HUES6 (cell line): Measurements from ENCODE around the gene KCNJ6.

ENCODE experiments used
- H3K27ac ChIP-seq: 2 replicates; pipeline ENCODE4 v1.7.0; 2013; ENCODE audit warnings: low read depth, mild to moderate bottlenecking, low read length, inconsistent platforms
- H3K27me3 ChIP-seq: 2 replicates; pipeline ENCODE4 v1.6.1; 2013; ENCODE audit warnings: low read length; ENCODE audit not compliant: control insufficient read depth, insufficient read depth
- H3K36me3 ChIP-seq: 2 replicates; pipeline ENCODE4 v1.6.1; 2013; ENCODE audit warnings: low read length; ENCODE audit not compliant: control insufficient read depth, insufficient read depth
- H3K4me1 ChIP-seq: 2 replicates; pipeline ENCODE4 v1.6.1; 2013; ENCODE audit warnings: low read length; ENCODE audit not compliant: control insufficient read depth, insufficient read depth
- H3K4me3 ChIP-seq: 2 replicates; pipeline ENCODE4 v1.5.1; 2013; ENCODE audit warnings: low read depth, low read length
- H3K9ac ChIP-seq: one replicate; pipeline ENCODE4 v1.6.1; 2013; ENCODE audit warnings: mild to moderate bottlenecking, low read length
- H3K9me3 ChIP-seq: 2 replicates; pipeline ENCODE4 v1.6.1; 2013; ENCODE audit warnings: low read depth, low read length; ENCODE audit not compliant: control insufficient read depth, insufficient read depth

The KCNJ6 gene

GRCh38 chr21:37682966-37683365, 233.3 kb downstream of the KCNJ6 start:
- H3K4me3 ChIP-seq, result no peak overlapping the region
- no peaks in the 10 kb centered on the region for H3K36me3 ChIP-seq
- H3K9me3 ChIP-seq, result peaks cover 23% of the 10 kb centered on the region
- H3K9ac ChIP-seq, result no peak overlapping the region
- no peaks in the 10 kb centered on the region for H3K27me3 ChIP-seq
- no peak overlapping the region for H3K27ac ChIP-seq
- H3K4me1 ChIP-seq, result peaks cover 12% of the 10 kb centered on the region

GRCh38 chr21:37677006-37677405, 239.3 kb downstream of the KCNJ6 start:
- Histone ChIP-seq H3K36me3 (no peaks in the 10 kb centered on the region), H3K4me3 (no peak overlapping the region), H3K27ac (no peak overlapping the region), H3K9ac (no peak overlapping the region), H3K4me1 (peaks cover 15% of the 10 kb centered on the region; the same call in 1 of the 2 replicates), H3K9me3 (peaks cover 12% of the 10 kb centered on the region), H3K27me3 (peaks cover 22% of the 10 kb centered on the region)

GRCh38 chr21:37675202-37675801, 241.0 kb downstream of the KCNJ6 start:
- Histone ChIP-seq H3K9me3 (peaks cover 12% of the 10 kb centered on the region), H3K27ac (no peak overlapping the region), H3K9ac (no peak overlapping the region), H3K4me3 (peak overlapping the region; percentile 45), H3K36me3 (no peaks in the 10 kb centered on the region), H3K4me1 (peaks cover 24% of the 10 kb centered on the region; the same call in 1 of the 2 replicates), H3K27me3 (peaks cover 22% of the 10 kb centered on the region)

- peaks cover 22% of the 10 kb centered on the region for H3K27me3 ChIP-seq
- peaks cover 6% of the 10 kb centered on the region; the same call in 1 of the 2 replicates for H3K9me3 ChIP-seq
- H3K4me3 ChIP-seq, result no peak overlapping the region
- peaks cover 37% of the 10 kb centered on the region for H3K4me1 ChIP-seq
- H3K27ac ChIP-seq, result no peak overlapping the region
- no peak overlapping the region for H3K9ac ChIP-seq
- H3K36me3 ChIP-seq, result no peaks in the 10 kb centered on the region
Observed at GRCh38 chr21:37673801-37674575, 242.3 kb downstream of the KCNJ6 start.

GRCh38 chr21:37671381-37671780, 244.9 kb downstream of the KCNJ6 start:
- Histone ChIP-seq H3K4me1 (peaks cover 53% of the 10 kb centered on the region), H3K36me3 (no peaks in the 10 kb centered on the region), H3K27ac (no peak overlapping the region), H3K9ac (no peak overlapping the region), H3K27me3 (peaks cover 15% of the 10 kb centered on the region), H3K4me3 (no peak overlapping the region), H3K9me3 (no peaks in the 10 kb centered on the region)

GRCh38 chr21:37670883-37671282, 245.4 kb downstream of the KCNJ6 start:
- no peaks in the 10 kb centered on the region for H3K36me3 ChIP-seq

GRCh38 chr21:37669249-37669648, 247.0 kb downstream of the KCNJ6 start:
- H3K36me3 ChIP-seq, result no peaks in the 10 kb centered on the region
- peaks cover 57% of the 10 kb centered on the region for H3K4me1 ChIP-seq
- peak overlapping the region; percentile 12; the same call in 1 of the 2 replicates for H3K4me3 ChIP-seq
- peaks cover 2% of the 10 kb centered on the region; the same call in 1 of the 2 replicates for H3K27me3 ChIP-seq
- H3K27ac ChIP-seq, result peak overlapping the region; percentile 86; the same call in 1 of the 2 replicates
- H3K9me3 ChIP-seq, result peaks cover 13% of the 10 kb centered on the region; the same call in 1 of the 2 replicates
- H3K9ac ChIP-seq, result peak overlapping the region; percentile 31

More at GRCh38 chr21:37670883-37671282, 245.4 kb downstream of the KCNJ6 start:
- Histone ChIP-seq H3K9me3 (peaks cover 4% of the 10 kb centered on the region; the same call in 1 of the 2 replicates), H3K27ac (no peak overlapping the region), H3K4me3 (no peak overlapping the region), H3K9ac (no peak overlapping the region), H3K27me3 (peaks cover 10% of the 10 kb centered on the region), H3K4me1 (peaks cover 55% of the 10 kb centered on the region)

- H3K4me3 ChIP-seq, result peak overlapping the region; percentile 12; the same call in 1 of the 2 replicates
- peak overlapping the region; percentile 86; the same call in 1 of the 2 replicates for H3K27ac ChIP-seq
- no peaks in the 10 kb centered on the region for H3K36me3 ChIP-seq
- H3K9me3 ChIP-seq, result peaks cover 13% of the 10 kb centered on the region; the same call in 1 of the 2 replicates
- H3K9ac ChIP-seq, result peak overlapping the region; percentile 71
- no peaks in the 10 kb centered on the region; the same call in 1 of the 2 replicates for H3K27me3 ChIP-seq
- H3K4me1 ChIP-seq, result peaks cover 53% of the 10 kb centered on the region
Observed at GRCh38 chr21:37668462-37669239, 247.6 kb downstream of the KCNJ6 start.

GRCh38 chr21:37667380-37667779, 248.9 kb downstream of the KCNJ6 start:
- H3K27ac ChIP-seq, result peak overlapping the region; percentile 80; the same call in 1 of the 2 replicates
- no peaks in the 10 kb centered on the region; the same call in 1 of the 2 replicates for H3K27me3 ChIP-seq
- H3K9me3 ChIP-seq, result peaks cover 13% of the 10 kb centered on the region; the same call in 1 of the 2 replicates
- H3K4me3 ChIP-seq, result no peak overlapping the region
- H3K36me3 ChIP-seq, result no peaks in the 10 kb centered on the region
- peak overlapping the region; percentile 71 for H3K9ac ChIP-seq
- peaks cover 45% of the 10 kb centered on the region for H3K4me1 ChIP-seq

GRCh38 chr21:37665230-37666024, 250.8 kb downstream of the KCNJ6 start:
- Histone ChIP-seq H3K4me3 (no peak overlapping the region), H3K36me3 (no peaks in the 10 kb centered on the region), H3K4me1 (peaks cover 37% of the 10 kb centered on the region), H3K27me3 (no peaks in the 10 kb centered on the region; the same call in 1 of the 2 replicates), H3K9ac (no peak overlapping the region), H3K9me3 (peaks cover 13% of the 10 kb centered on the region; the same call in 1 of the 2 replicates), H3K27ac (no peak overlapping the region)
